ENCODE data around the gene RTN1.

GRCh38 chr14:59814988-59815387 is 55.6 kb downstream of the RTN1 start:
- TF ChIP-seq CTCF (IDR thresholded peaks at IDR 0.05; ENCODE audit: low read depth, low read length, poor library complexity, severe bottlenecking) (no peak), EZH2phosphoT487 (IDR thresholded peaks at IDR 0.05; ENCODE audit: borderline replicate concordance, low read length) (no peak)
